ENCODE results near the gene ERC1. TPM values are rescaled to one million over a fixed set of nuclear protein-coding genes. Genes with fewer than 3 reads are reported as not detected.

ERC1 gene
- total and polyA plus RNA-seq, 2 of the 4 experiments (the other 2 are of a cell fraction) = 11.6 to 25.6 TPM

- H2BK15ac ChIP-seq (ENCODE audit: low read depth, low read length) = no peak overlapping the region
- WGBS, 2 experiments (ENCODE audit: extremely low coverage in 2 of 2, insufficient read length in 1 of 2) = 100% methylated on average over 1 of the region's 1 CpG; no CpG with 5 or more reads in 1 of the 2 experiments
- H4K91ac ChIP-seq (ENCODE audit: insufficient read depth, low read depth, low read length) = no peak overlapping the region
- dilution Hi-C loops (cut with HindIII; ENCODE audit: low sequenced_read_pairs, unreplicated experiment) (no loop called here), in situ Hi-C loops (cut with MboI; ENCODE audit: low sequenced_read_pairs) (no loop called here), intact Hi-C loops (cut with micrococcal nuclease) (no loop called here)
- H3K4me1 ChIP-seq (ENCODE audit: control insufficient read depth, insufficient read depth, low read length) = peaks cover 4% of the 10 kb centered on the region; the same call in 1 of the 2 replicates
- H2BK20ac ChIP-seq (ENCODE audit: low read depth, low read length) = no peak overlapping the region
- no TSS peak for BruUV-seq (replicated peaks)
- TF ChIP-seq, protein P1, sequence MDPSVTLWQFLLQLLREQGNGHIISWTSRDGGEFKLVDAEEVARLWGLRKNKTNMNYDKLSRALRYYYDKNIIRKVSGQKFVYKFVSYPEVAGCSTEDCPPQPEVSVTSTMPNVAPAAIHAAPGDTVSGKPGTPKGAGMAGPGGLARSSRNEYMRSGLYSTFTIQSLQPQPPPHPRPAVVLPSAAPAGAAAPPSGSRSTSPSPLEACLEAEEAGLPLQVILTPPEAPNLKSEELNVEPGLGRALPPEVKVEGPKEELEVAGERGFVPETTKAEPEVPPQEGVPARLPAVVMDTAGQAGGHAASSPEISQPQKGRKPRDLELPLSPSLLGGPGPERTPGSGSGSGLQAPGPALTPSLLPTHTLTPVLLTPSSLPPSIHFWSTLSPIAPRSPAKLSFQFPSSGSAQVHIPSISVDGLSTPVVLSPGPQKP (IDR thresholded peaks at IDR 0.05; ENCODE audit: borderline replicate concordance, low read depth, low read length) = no peak
- no peak for TF ChIP-seq CHD1 (IDR thresholded peaks at IDR 0.05; ENCODE audit: low read depth, low read length)
- no peak for TF ChIP-seq NFE2L2 (IDR thresholded peaks at IDR 0.05; ENCODE audit: low read depth, low read length)
- no peak for TF ChIP-seq CEBPB (IDR thresholded peaks at IDR 0.05; ENCODE audit: low read depth, low read length)
- no peak for TF ChIP-seq FOS (IDR thresholded peaks at IDR 0.05; ENCODE audit: low read depth, low read length)
- TF ChIP-seq POLR2A (IDR thresholded peaks at IDR 0.05; ENCODE audit: low read depth, low read length) = no peak
- TF ChIP-seq RFX5 (IDR thresholded peaks at IDR 0.05; ENCODE audit: low read depth, low read length) = no peak
- TF ChIP-seq, protein P2, sequence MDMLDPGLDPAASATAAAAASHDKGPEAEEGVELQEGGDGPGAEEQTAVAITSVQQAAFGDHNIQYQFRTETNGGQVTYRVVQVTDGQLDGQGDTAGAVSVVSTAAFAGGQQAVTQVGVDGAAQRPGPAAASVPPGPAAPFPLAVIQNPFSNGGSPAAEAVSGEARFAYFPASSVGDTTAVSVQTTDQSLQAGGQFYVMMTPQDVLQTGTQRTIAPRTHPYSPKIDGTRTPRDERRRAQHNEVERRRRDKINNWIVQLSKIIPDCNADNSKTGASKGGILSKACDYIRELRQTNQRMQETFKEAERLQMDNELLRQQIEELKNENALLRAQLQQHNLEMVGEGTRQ (IDR thresholded peaks at IDR 0.05; ENCODE audit: low read depth, low read length) = no peak
- TF ChIP-seq MAZ (IDR thresholded peaks at IDR 0.05; ENCODE audit: borderline replicate concordance, low read depth, low read length) = no peak
- TF ChIP-seq BHLHE40 (IDR thresholded peaks at IDR 0.05; ENCODE audit: low read depth, low read length) = no peak
- no peak for TF ChIP-seq MXI1 (IDR thresholded peaks at IDR 0.05; ENCODE audit: borderline replicate concordance, low read depth, low read length)
- no peak for TF ChIP-seq RCOR1 (IDR thresholded peaks at IDR 0.05; ENCODE audit: insufficient replicate concordance, low read length)
- TF ChIP-seq, protein P3, sequence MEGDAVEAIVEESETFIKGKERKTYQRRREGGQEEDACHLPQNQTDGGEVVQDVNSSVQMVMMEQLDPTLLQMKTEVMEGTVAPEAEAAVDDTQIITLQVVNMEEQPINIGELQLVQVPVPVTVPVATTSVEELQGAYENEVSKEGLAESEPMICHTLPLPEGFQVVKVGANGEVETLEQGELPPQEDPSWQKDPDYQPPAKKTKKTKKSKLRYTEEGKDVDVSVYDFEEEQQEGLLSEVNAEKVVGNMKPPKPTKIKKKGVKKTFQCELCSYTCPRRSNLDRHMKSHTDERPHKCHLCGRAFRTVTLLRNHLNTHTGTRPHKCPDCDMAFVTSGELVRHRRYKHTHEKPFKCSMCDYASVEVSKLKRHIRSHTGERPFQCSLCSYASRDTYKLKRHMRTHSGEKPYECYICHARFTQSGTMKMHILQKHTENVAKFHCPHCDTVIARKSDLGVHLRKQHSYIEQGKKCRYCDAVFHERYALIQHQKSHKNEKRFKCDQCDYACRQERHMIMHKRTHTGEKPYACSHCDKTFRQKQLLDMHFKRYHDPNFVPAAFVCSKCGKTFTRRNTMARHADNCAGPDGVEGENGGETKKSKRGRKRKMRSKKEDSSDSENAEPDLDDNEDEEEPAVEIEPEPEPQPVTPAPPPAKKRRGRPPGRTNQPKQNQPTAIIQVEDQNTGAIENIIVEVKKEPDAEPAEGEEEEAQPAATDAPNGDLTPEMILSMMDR (conservative IDR thresholded peaks at IDR 0.05; ENCODE audit: low read depth, low read length) = no peak
- TF ChIP-seq SMC3 (IDR thresholded peaks at IDR 0.05; ENCODE audit: low read depth, low read length) = no peak
- TF ChIP-seq MAFK (IDR thresholded peaks at IDR 0.05; ENCODE audit: low read depth, low read length) = no peak
- TF ChIP-seq RAD21 (IDR thresholded peaks at IDR 0.05; ENCODE audit: low read length) = no peak
- H3K27ac ChIP-seq (ENCODE audit: insufficient read depth, low read length) = no peak overlapping the region
- H2AFZ ChIP-seq (replicated peaks; ENCODE audit: low read length, poor library complexity) = no peak overlapping the region
- ATAC-seq (ENCODE audit: low read depth) (no peak), DNase-seq (no peak)
- no peak overlapping the region for H2BK120ac ChIP-seq (ENCODE audit: low read depth, low read length)
- no peaks in the 10 kb centered on the region for H3K9me1 ChIP-seq (ENCODE audit: insufficient read depth, low read length)
- no peaks in the 10 kb centered on the region for H3K27me3 ChIP-seq (ENCODE audit: control insufficient read depth, insufficient read depth, low read length)
- H3K14ac ChIP-seq (replicated peaks; ENCODE audit: low read depth, low read length) = no peak overlapping the region
- ChIA-PET CTCF (no interaction called here), POLR2A (ENCODE audit: unreplicated experiment) (no interaction called here)
- H3K9ac ChIP-seq (ENCODE audit: low read depth, low read length) = no peak overlapping the region
- peaks cover 5 to 10% of the 10 kb centered on the region in 2 experiments; a peak in 3 of 4 replicates for H3K79me1 ChIP-seq (ENCODE audit: low read depth in 1 of 2, low read length in 2 of 2)
- no peak overlapping the region for H3K18ac ChIP-seq (ENCODE audit: low read depth, low read length)
- H3K36me3 ChIP-seq (ENCODE audit: control insufficient read depth, insufficient read depth, low read length) = peaks cover 3% of the 10 kb centered on the region; the same call in 1 of the 2 replicates
- no peak overlapping the region for H3K4me2 ChIP-seq (ENCODE audit: low read depth, low read length)
- no peak overlapping the region for H3K23ac ChIP-seq (ENCODE audit: low read depth, low read length)
- H2BK5ac ChIP-seq (ENCODE audit: low read depth, low read length, poor library complexity, severe bottlenecking) = no peak overlapping the region
- H3K56ac ChIP-seq (ENCODE audit: extremely low read depth, insufficient read depth, low read length) = no peak overlapping the region
- H2AK9ac ChIP-seq (replicated peaks; ENCODE audit: low read depth, low read length, poor library complexity) = no peak overlapping the region
- H4K5ac ChIP-seq (ENCODE audit: low read depth, low read length) = no peak overlapping the region
- H3K9me3 ChIP-seq (ENCODE audit: control insufficient read depth, insufficient read depth, low read length) = peaks cover 2% of the 10 kb centered on the region; the same call in 1 of the 2 replicates
- H4K20me1 ChIP-seq (ENCODE audit: insufficient read depth, low read length) = no peaks in the 10 kb centered on the region
- H2AK5ac ChIP-seq (ENCODE audit: low read depth, low read length) = no peak overlapping the region
- no peak overlapping the region for H3K4ac ChIP-seq (ENCODE audit: low read depth, low read length)
- no peak overlapping the region for H4K8ac ChIP-seq (ENCODE audit: low read depth in 2 of 2, low read length in 2 of 2)
- no peak overlapping the region for H3K4me3 ChIP-seq (ENCODE audit: insufficient read depth, low read depth, low read length)
Observed at GRCh38 chr12:1201886-1202285, 210.9 kb downstream of the ERC1 start.
